ENCODE data around the gene ATXN1.
"Not testable (repeated sequence)": the region's sequence is repeated elsewhere in the genome, so short reads cannot be mapped to it uniquely, and the experiment has no call there.

Gene ATXN1

GRCh38 chr6:16717275-16717942 is 43.9 kb downstream of the ATXN1 start:
- no peak for DNase-seq

GRCh38 chr6:16716321-16716858 is 44.9 kb downstream of the ATXN1 start:
- no peak for DNase-seq

GRCh38 chr6:16713597-16713996 is 47.7 kb downstream of the ATXN1 start:
- DNase-seq = no peak

GRCh38 chr6:16712931-16713484 is 48.3 kb downstream of the ATXN1 start:
- no peak for DNase-seq

GRCh38 chr6:16712255-16712930 is 48.9 kb downstream of the ATXN1 start:
- DNase-seq = no peak

GRCh38 chr6:16711546-16712254 is 49.6 kb downstream of the ATXN1 start:
- DNase-seq = no peak

GRCh38 chr6:16706911-16707783 is 54.1 kb downstream of the ATXN1 start:
- DNase-seq = no peak

- not testable (repeated sequence) for DNase-seq
Measured at GRCh38 chr6:16706491-16706890, 54.8 kb downstream of the ATXN1 start.

GRCh38 chr6:16706029-16706428 is 55.2 kb downstream of the ATXN1 start:
- DNase-seq = no peak

GRCh38 chr6:16705081-16705993 is 55.9 kb downstream of the ATXN1 start:
- DNase-seq = no peak

- DNase-seq = no peak
Measured at GRCh38 chr6:16704401-16705045, 56.7 kb downstream of the ATXN1 start.

- DNase-seq = not testable (repeated sequence)
Measured at GRCh38 chr6:16702627-16703378, 58.5 kb downstream of the ATXN1 start.

- DNase-seq = no peak
Measured at GRCh38 chr6:16700916-16701234, 60.4 kb downstream of the ATXN1 start.

GRCh38 chr6:16700202-16700915 is 60.9 kb downstream of the ATXN1 start:
- DNase-seq = no peak

- no peak for DNase-seq
Measured at GRCh38 chr6:16698997-16699868, 62.0 kb downstream of the ATXN1 start.

- DNase-seq = no peak
Measured at GRCh38 chr6:16698162-16698533, 63.1 kb downstream of the ATXN1 start.

- no peak for DNase-seq
Measured at GRCh38 chr6:16697437-16698161, 63.7 kb downstream of the ATXN1 start.

GRCh38 chr6:16696496-16696895 is 64.8 kb downstream of the ATXN1 start:
- DNase-seq = no peak

Measured in activated CD4-positive, alpha-beta T cell treated with anti-CD3 and anti-CD28 coated beads for 1 hour (primary cell).